Mesodermal cell (in vitro differentiated cells): Measurements from ENCODE around the gene GABBR1.

Experiments used
- H3K27ac ChIP-seq: 2 replicates; pipeline ENCODE4 v1.7.0; 2013; ENCODE audit warnings: mild to moderate bottlenecking, low read depth, low read length, moderate library complexity; ENCODE audit not compliant: severe bottlenecking
- H3K36me3 ChIP-seq: 2 replicates; pipeline ENCODE4 v1.7.1; 2013; ENCODE audit warnings: mild to moderate bottlenecking, low read length, moderate library complexity; ENCODE audit not compliant: control insufficient read depth, insufficient read depth
- H3K4me1 ChIP-seq: one replicate; pipeline ENCODE4 v1.7.1; 2013; ENCODE audit warnings: mild to moderate bottlenecking, low read length; ENCODE audit not compliant: insufficient read depth, control insufficient read depth, poor library complexity, severe bottlenecking
- H3K4me3 ChIP-seq: 2 replicates; pipeline ENCODE4 v1.7.0; 2013; ENCODE audit warnings: low read length, control low read depth, mild to moderate bottlenecking; ENCODE audit not compliant: insufficient read depth, poor library complexity, severe bottlenecking; ENCODE audit errors: extremely low read depth
- H3K9me3 ChIP-seq: 2 replicates; pipeline ENCODE4 v1.7.1; 2013; ENCODE audit warnings: mild to moderate bottlenecking, low read length, moderate library complexity; ENCODE audit not compliant: control insufficient read depth
- WGBS, 2 experiments: methylation state at CpG; one replicate each; pipeline ENCODE4 v1.1.5; 2013; ENCODE audit warnings: missing lambda C conversion rate in 2 of 2; ENCODE audit not compliant: insufficient coverage in 2 of 2; 5-methylcytosine and 5-hydroxymethylcytosine counted together

The GABBR1 gene

DNA sequence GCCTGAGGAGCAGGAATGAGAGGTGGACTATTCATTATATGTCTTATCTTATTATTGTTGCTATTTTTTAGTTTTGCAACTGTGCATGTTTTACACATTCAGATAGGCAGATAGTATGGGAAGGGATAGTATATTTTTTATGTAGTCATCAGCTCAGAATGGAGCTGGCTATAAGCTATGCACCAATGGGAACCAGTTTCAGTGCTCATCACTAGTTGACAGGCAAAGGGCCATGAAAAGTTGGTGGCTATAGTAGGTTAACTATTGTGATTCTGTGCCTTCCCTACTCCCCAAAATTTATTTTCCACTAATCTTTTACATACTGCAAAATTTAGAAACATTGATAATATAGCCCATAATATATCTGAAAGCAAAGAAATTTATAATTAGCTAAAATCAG, 68.1 kb downstream of the GABBR1 start:
- Histone ChIP-seq H3K9me3 (no peaks in the 10 kb centered on the region), H3K27ac (no peak overlapping the region), H3K36me3 (no peaks in the 10 kb centered on the region), H3K4me3 (no peak overlapping the region), H3K4me1 (no peaks in the 10 kb centered on the region)

DNA sequence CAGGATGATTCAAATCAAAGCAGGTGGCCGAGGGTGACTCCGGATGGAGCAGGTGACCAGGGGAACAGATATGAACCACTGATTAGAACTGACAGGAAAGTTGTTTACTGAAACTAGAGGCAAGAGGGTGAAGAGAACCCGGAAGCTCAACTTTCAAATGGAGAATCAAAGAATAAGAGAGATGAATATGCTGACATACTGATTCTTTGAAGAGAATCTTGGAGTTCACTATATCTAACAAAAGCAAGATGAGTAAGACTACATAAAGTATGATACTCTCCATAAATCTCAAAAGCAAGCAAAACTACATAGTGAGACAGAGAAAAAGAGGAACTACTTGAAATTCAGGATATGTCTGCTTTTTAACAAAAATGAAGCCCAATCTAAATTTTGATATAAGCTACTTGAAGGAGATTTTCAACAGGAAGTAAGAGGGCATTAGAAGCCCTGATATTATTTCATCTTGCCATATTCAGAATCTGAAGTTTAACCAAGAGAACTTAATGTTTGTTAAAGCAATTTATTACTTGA, 69.5 kb downstream of the GABBR1 start:
- H3K27ac ChIP-seq, result no peak overlapping the region
- H3K4me3 ChIP-seq, result no peak overlapping the region
- no peaks in the 10 kb centered on the region for H3K4me1 ChIP-seq
- no peaks in the 10 kb centered on the region for H3K36me3 ChIP-seq
- 90 to 94% methylated on average over 3 of the region's 3 CpGs for WGBS, 2 experiments
- H3K9me3 ChIP-seq, result no peaks in the 10 kb centered on the region

DNA sequence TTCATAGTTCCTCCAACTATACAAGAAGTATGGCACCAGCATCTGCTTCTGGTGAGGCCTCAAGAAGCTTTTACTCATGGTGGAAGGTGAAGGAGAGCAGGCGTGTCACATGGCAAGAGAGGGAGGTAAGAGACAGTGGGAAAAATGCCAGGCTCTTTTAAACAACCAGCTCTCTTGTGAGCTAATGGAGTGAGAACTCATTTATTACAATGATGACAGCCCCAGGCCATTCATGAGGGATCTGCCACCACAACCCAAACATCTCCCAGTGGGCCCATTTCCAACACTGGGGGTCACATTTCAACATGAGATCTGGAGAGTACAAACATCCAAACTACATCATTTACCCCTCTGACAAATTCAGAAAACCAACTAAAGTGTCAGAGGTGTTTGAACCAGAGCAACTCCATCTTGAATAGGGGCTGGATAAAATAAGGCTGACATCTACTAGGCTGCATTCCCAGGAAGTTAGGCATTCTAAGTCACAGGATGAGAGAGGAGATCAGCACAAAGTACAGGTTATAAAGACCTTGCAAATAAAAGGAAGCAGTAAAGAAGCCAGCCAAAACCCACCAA, 71.3 kb downstream of the GABBR1 start:
- Histone ChIP-seq H3K4me1 (no peaks in the 10 kb centered on the region), H3K27ac (no peak overlapping the region), H3K4me3 (no peak overlapping the region), H3K9me3 (no peaks in the 10 kb centered on the region), H3K36me3 (no peaks in the 10 kb centered on the region)
- no CpG with 5 or more reads among the region's 1 CpG for WGBS, 2 experiments

DNA sequence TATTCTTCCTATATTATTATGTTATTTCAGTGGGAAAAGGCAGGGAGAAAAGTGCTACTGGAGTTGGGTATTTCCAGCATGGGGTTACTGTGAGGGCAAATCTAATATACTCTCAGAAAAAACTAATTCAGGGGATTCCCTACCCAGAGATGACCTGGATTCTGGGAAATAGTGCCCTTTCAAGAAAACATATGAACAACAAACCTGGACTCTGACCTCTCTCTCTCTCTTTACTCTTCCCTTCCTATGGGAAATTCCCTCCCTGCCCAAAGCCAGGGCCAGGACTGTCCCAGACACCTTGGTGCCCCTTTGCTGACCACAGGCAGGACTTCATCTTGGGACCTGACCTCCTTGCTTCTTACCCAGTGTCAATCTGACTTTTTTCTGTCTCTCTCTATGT, 71.9 kb downstream of the GABBR1 start:
- no peak overlapping the region for H3K27ac ChIP-seq
- H3K4me1 ChIP-seq, result no peaks in the 10 kb centered on the region
- H3K36me3 ChIP-seq, result no peaks in the 10 kb centered on the region
- no peak overlapping the region for H3K4me3 ChIP-seq
- no peaks in the 10 kb centered on the region for H3K9me3 ChIP-seq

DNA sequence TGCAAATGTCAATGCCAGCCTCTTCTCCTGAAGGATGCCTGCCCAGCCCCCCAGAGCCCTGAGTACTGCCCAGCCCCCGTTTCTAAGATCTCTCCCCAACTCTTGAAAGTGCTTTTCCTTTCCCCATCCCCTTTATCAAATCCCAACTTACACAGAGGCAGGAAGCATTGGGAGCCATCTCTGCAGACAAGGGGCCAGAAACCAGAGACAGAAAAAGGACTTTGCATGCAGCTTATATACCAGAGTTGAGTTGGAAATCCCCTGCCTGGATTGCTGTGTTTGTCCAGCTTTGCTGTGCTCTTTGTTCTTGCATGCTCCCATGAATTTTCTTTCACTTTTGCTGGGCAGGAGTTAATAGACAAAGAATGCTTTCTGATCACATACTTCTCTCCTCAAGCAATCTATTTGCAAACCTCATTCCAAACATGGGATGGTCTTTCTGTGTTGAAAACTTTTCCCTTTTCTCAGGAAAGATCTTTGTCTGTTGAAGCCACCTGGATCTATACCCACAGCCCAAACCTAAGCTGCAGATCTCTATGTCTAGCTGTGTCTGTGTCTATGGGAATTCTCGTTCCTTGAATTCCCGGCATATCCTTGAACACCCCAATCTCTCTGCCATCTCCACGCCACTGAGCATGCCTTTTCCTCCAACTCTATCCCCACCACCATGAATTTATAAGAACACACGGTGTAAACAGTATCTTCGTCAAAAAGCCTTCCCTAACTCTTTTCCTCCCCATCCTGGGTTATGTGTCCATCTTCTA, 73.3 kb downstream of the GABBR1 start, which contains the start of gene UBD:
Gene UBD (minus strand): TSS at position 209 of the 764 bp plus-strand sequence. CDS start 31 bp downstream, at position 178.
- Histone ChIP-seq H3K36me3 (no peaks in the 10 kb centered on the region), H3K4me3 (no peak within 1 kb of the TSS), H3K4me1 (no peaks in the 10 kb centered on the region), H3K27ac (no peak within 1 kb of the TSS), H3K9me3 (no peaks in the 10 kb centered on the region)
- 81 to 92% methylated on average over 5 to 6 of the region's 6 CpGs for WGBS, 2 experiments

DNA sequence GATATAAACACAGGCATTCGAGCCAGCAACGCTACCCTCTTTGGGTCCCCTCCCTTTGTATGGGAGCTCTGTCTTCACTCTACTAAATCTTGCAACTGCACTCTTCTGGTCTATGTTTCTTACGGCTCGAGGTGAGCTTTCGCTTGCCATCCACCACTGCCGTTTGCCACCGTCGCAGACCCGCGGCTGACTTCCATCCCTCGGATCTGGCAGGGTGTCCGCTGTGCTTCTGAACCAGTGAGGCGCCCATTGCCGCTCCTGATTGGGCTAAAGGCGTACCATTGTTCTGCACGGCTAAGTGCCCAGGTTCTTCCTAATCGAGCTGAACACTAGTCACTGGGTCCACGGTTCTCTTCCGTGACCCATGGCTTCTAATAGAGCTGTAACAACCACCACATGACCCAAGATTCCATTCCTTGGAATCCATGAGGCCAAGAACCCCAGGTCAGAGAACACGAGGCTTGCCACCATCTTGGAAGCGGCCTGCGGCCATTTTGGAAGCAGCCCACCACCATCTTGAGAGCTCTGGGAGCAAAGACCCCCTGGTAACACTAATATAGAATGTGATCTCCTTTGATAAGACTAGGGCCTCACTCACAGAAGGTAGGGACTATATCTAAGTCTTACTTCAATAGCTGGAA, 74.4 kb downstream of the GABBR1 start:
- WGBS, 2 experiments, result 91 to 93% methylated on average over 18 to 19 of the region's 22 CpGs
- Histone ChIP-seq H3K9me3 (no peaks in the 10 kb centered on the region), H3K27ac (no peak overlapping the region), H3K4me1 (no peaks in the 10 kb centered on the region), H3K4me3 (no peak overlapping the region), H3K36me3 (no peaks in the 10 kb centered on the region)

DNA sequence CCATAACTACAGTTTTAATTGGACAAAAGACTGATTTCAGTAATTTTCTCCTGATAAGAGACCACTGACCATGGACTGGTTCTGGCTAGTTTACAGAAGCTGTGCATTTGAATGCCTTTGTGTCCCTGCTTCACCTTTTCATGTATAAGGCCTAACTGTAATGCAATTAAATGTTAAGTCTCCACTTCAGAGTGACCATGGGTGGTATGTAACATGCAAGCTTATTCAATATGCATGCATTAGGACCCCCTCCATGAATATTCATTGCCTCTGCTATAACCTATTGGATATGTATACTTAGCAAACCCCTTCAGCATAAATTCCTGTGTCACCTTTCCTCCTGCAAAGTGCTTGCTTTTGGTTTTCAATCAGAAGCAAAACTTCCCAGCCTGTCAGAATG, 75.7 kb downstream of the GABBR1 start:
- H3K4me3 ChIP-seq, result no peak overlapping the region
- no peaks in the 10 kb centered on the region for H3K9me3 ChIP-seq
- H3K27ac ChIP-seq, result no peak overlapping the region
- H3K36me3 ChIP-seq, result no peaks in the 10 kb centered on the region
- no peaks in the 10 kb centered on the region for H3K4me1 ChIP-seq

DNA sequence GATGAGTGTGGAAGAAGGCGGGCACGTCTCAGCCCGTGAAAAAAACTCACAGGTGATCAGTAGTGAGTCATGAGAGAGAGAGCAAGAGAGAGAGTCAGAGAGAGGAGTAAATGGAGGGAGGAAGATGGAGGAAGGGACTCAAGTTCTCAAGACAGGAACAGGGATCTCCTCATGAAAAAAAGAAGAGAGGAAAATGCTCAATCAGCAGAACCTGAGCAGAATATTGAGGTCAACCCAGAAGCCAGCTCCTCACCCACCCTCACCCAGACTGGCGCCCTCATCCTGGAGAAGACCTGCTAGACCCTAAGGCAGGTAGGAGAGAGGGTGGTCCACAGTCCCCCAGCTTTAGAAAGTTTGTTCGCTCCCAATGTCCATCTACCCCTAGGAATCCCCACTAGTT, 78.2 kb downstream of the GABBR1 start:
- H3K36me3 ChIP-seq, result no peaks in the 10 kb centered on the region
- H3K9me3 ChIP-seq, result no peaks in the 10 kb centered on the region
- no peak overlapping the region for H3K4me3 ChIP-seq
- H3K27ac ChIP-seq, result no peak overlapping the region
- WGBS, 2 experiments, result 88 to 95% methylated on average over 3 of the region's 5 CpGs
- no peaks in the 10 kb centered on the region for H3K4me1 ChIP-seq

DNA sequence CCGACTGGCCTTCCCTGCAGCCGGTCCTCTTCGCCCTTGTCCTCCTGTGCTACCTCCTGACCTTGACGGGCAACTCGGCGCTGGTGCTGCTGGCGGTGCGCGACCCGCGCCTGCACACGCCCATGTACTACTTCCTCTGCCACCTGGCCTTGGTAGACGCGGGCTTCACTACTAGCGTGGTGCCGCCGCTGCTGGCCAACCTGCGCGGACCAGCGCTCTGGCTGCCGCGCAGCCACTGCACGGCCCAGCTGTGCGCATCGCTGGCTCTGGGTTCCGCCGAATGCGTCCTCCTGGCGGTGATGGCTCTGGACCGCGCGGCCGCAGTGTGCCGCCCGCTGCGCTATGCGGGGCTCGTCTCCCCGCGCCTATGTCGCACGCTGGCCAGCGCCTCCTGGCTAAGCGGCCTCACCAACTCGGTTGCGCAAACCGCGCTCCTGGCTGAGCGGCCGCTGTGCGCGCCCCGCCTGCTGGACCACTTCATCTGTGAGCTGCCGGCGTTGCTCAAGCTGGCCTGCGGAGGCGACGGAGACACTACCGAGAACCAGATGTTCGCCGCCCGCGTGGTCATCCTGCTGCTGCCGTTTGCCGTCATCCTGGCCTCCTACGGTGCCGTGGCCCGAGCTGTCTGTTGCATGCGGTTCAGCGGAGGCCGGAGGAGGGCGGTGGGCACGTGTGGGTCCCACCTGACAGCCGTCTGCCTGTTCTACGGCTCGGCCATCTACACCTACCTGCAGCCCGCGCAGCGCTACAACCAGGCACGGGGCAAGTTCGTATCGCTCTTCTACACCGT, 79.5 kb downstream of the GABBR1 start:
- H3K36me3 ChIP-seq, result no peaks in the 10 kb centered on the region
- no peaks in the 10 kb centered on the region for H3K4me1 ChIP-seq
- H3K4me3 ChIP-seq, result peak overlapping the region; percentile 9
- H3K9me3 ChIP-seq, result no peaks in the 10 kb centered on the region
- 1% methylated on average over 67 to 73 of the region's 83 CpGs for WGBS, 2 experiments
- H3K27ac ChIP-seq, result no peak overlapping the region

DNA sequence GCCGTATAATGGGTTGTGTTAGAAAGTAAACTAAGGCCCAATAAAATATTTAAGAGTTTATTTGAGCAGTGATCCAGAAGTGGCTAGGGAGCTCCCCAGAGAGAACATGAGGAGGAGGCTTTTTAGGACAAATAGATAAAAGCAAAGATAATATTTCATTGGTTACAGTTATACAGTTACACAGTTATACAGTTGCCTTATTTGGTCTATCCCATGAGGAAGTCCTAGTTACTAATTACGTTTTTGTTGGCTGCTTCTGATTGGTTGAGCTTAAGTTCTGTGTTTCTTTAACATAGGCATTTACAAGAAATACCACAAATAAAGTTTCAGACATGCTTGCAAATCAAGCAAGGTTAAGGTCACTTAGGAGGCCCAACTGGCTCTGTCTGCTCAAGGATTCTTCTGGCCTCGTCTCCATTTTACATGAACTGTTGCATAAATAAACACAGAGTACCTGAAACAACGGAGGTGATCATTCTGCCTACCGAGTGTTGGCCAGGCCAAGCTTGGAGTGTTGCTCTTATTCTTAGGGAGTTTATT, 80.4 kb downstream of the GABBR1 start:
- Histone ChIP-seq H3K4me1 (no peaks in the 10 kb centered on the region), H3K27ac (no peak overlapping the region), H3K36me3 (no peaks in the 10 kb centered on the region), H3K4me3 (no peak overlapping the region), H3K9me3 (no peaks in the 10 kb centered on the region)
- 57% methylated on average over 1 of the region's 5 CpGs; no CpG with 5 or more reads in 1 of the 2 experiments for WGBS, 2 experiments
